HG03103 (cell line): ENCODE data around the gene PSMB8.
"Not testable (repeated sequence)": the region's sequence is repeated elsewhere in the genome, so short reads cannot be mapped to it uniquely, and the experiment has no call there.

Experiments
- ATAC-seq: cut with Tn5 transposase; IDR thresholded peaks from one replicate; pipeline ENCODE4 v1.9.1; 2021; ENCODE audit warnings: low read depth; ENCODE audit not compliant: unreplicated experiment

The PSMB8 gene

GRCh38 chr6:32838114-32838958 lies 5.5 kb downstream of the PSMB8 start, which contains the start of gene TAP2:
TAP2 (minus strand) TSS chr6:32838739; CDS start chr6:32838233, 506 bp downstream.
- peak; percentile 77 for ATAC-seq

- no peak for ATAC-seq
Measured at GRCh38 chr6:32837651-32838113, 6.2 kb downstream of the PSMB8 start.

- no peak for ATAC-seq
Measured at GRCh38 chr6:32836873-32837272, 7.0 kb downstream of the PSMB8 start.

GRCh38 chr6:32835167-32835893 lies 8.5 kb downstream of the PSMB8 start:
- no peak for ATAC-seq

GRCh38 chr6:32833664-32834063 lies 10.2 kb downstream of the PSMB8 start:
- no peak for ATAC-seq

GRCh38 chr6:32832535-32832934 lies 11.3 kb downstream of the PSMB8 start:
- ATAC-seq: no peak

- no peak for ATAC-seq
Measured at GRCh38 chr6:32830936-32831335, 12.9 kb downstream of the PSMB8 start.

GRCh38 chr6:32830017-32830416 lies 13.8 kb downstream of the PSMB8 start:
- ATAC-seq: no peak

- ATAC-seq: no peak
Measured at GRCh38 chr6:32829495-32829894, 14.4 kb downstream of the PSMB8 start.

GRCh38 chr6:32827025-32827424 lies 16.8 kb downstream of the PSMB8 start:
- ATAC-seq: no peak

GRCh38 chr6:32825966-32826365 lies 17.9 kb downstream of the PSMB8 start:
- ATAC-seq: no peak

- no peak for ATAC-seq
Measured at GRCh38 chr6:32819729-32820128, 24.1 kb downstream of the PSMB8 start.

- no peak for ATAC-seq
Measured at GRCh38 chr6:32818867-32819266, 25.0 kb downstream of the PSMB8 start.

- ATAC-seq: no peak
Measured at GRCh38 chr6:32816746-32817204, 27.1 kb downstream of the PSMB8 start, which contains the start of gene HLA-DOB. HLA-DOB (minus strand) TSS chr6:32817002; CDS start chr6:32816951, 51 bp downstream.

- no peak for ATAC-seq
Measured at GRCh38 chr6:32815996-32816395, 27.9 kb downstream of the PSMB8 start.

GRCh38 chr6:32815115-32815514 lies 28.7 kb downstream of the PSMB8 start:
- no peak for ATAC-seq

GRCh38 chr6:32814145-32814544 lies 29.7 kb downstream of the PSMB8 start:
- no peak for ATAC-seq

GRCh38 chr6:32809171-32809570 lies 34.7 kb downstream of the PSMB8 start:
- ATAC-seq: no peak

- ATAC-seq: no peak
Measured at GRCh38 chr6:32807020-32807580, 36.7 kb downstream of the PSMB8 start.

GRCh38 chr6:32805404-32805803 lies 38.4 kb downstream of the PSMB8 start:
- ATAC-seq: not testable (repeated sequence)

GRCh38 chr6:32803416-32803815 lies 40.4 kb downstream of the PSMB8 start:
- no peak for ATAC-seq
